ENCODE results near the gene KCNT2.

DNA sequence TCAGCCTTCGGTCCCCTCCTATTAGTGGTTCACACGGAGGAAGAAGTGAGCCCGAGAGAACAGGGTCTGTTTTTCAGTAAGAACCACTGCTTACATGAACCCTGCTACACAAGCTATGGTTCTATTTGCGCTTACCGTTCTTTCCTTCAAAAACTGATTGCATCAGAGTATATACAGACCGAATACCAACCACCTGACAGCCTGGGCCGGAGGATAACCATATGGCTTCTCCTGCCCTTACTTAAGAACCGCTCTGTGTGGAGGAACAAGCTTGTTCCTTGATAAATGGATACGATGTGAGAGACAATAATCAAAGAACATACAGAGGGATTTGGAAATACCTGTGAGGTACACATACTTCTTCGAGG is 1.1 kb upstream of the KCNT2 start:
- no peak for TF ChIP-seq BHLHE40 (IDR thresholded peaks at IDR 0.05; ENCODE audit: borderline replicate concordance)
- no peak for TF ChIP-seq ARNT (IDR thresholded peaks at IDR 0.05)
- no peak for TF ChIP-seq FOXA1 (IDR thresholded peaks at IDR 0.05)
- no peak for TF ChIP-seq PKNOX1 (IDR thresholded peaks at IDR 0.05)
- no peak for TF ChIP-seq SP1 (IDR thresholded peaks at IDR 0.05)
- no peak for TF ChIP-seq ZNF384 (IDR thresholded peaks at IDR 0.05)

Measured in HEK293T (cell line).